Mesothelial cell of epicardium (in vitro differentiated cells): ENCODE data around the gene LAMC2. TPM values are rescaled to one million over a fixed set of nuclear protein-coding genes. Genes with fewer than 3 reads are reported as not detected.
A peak's percentile ranks its signal among the peaks of the same experiment; 100 is the strongest.

Experiments used
- DNase-seq, 2 experiments: peaks; one replicate each; pipeline ENCODE4 v3.0.0; 2021; ENCODE audit warnings: low spot score in 2 of 2; ENCODE audit not compliant: unreplicated experiment in 2 of 2
- H3K27ac Mint-ChIP-seq: 2 replicates; pipeline ENCODE4 v1.8.0; 2021; ENCODE audit warnings: mixed read lengths
- H3K27me3 Mint-ChIP-seq: 2 replicates; pipeline ENCODE4 v1.8.0; 2021; ENCODE audit warnings: low read depth, mixed read lengths
- H3K36me3 Mint-ChIP-seq: 2 replicates; pipeline ENCODE4 v1.8.0; 2021; ENCODE audit warnings: mixed read lengths
- H3K4me1 Mint-ChIP-seq: 2 replicates; pipeline ENCODE4 v1.8.0; 2021; ENCODE audit warnings: mixed read lengths
- H3K4me3 Mint-ChIP-seq: 2 replicates; pipeline ENCODE4 v1.8.0; 2021; ENCODE audit warnings: mild to moderate bottlenecking, moderate library complexity, mixed read lengths
- H3K9me3 Mint-ChIP-seq: 2 replicates; pipeline ENCODE4 v1.8.0; 2021; ENCODE audit warnings: mixed read lengths
- total RNA-seq: library from RNA; stranded (reverse); gene quantifications from 3 replicates; pipeline ENCODE4 v1.2.1, GENCODE V29; 2021
- TF ChIP-seq, protein P1 (sequence below): fragments of 200-600 bp; sonication (generic); IDR thresholded peaks from one replicate; pipeline ENCODE4 v1.5.0; 2021; ENCODE audit warnings: antibody characterized with exemption; ENCODE audit not compliant: unreplicated experiment

Gene LAMC2
- total RNA-seq, 1 donor from 2014 or later, result 10.4 TPM

DNA sequence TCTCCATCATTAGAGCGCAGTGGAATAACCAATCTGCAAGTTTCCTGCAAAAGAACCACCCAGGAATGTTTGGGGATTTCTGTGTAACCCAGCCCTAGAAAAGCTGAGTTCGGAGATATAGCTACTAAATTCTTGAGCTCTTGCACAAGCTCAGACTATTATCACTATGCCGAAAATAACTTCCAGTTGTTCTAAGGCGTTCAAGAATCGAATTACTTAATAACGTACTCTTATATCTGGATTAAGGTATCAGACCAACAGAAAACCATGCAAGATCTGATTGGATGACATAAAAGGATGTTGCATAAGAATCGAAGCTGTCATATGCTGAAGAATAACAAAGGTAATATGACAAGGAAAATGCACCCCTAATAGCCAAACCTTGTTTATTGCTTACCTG lies 7.5 kb upstream of the LAMC2 start:
- peaks cover 16% of the 10 kb centered on the region for H3K4me1 Mint-ChIP-seq
- H3K9me3 Mint-ChIP-seq, result peaks cover 4% of the 10 kb centered on the region
- TF ChIP-seq, protein P1, sequence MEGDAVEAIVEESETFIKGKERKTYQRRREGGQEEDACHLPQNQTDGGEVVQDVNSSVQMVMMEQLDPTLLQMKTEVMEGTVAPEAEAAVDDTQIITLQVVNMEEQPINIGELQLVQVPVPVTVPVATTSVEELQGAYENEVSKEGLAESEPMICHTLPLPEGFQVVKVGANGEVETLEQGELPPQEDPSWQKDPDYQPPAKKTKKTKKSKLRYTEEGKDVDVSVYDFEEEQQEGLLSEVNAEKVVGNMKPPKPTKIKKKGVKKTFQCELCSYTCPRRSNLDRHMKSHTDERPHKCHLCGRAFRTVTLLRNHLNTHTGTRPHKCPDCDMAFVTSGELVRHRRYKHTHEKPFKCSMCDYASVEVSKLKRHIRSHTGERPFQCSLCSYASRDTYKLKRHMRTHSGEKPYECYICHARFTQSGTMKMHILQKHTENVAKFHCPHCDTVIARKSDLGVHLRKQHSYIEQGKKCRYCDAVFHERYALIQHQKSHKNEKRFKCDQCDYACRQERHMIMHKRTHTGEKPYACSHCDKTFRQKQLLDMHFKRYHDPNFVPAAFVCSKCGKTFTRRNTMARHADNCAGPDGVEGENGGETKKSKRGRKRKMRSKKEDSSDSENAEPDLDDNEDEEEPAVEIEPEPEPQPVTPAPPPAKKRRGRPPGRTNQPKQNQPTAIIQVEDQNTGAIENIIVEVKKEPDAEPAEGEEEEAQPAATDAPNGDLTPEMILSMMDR, result no peak
- no peaks in the 10 kb centered on the region for H3K36me3 Mint-ChIP-seq
- no peak overlapping the region for H3K4me3 Mint-ChIP-seq
- no peak overlapping the region for H3K27ac Mint-ChIP-seq
- no peaks in the 10 kb centered on the region for H3K27me3 Mint-ChIP-seq
- DNase-seq, result no peak

DNA sequence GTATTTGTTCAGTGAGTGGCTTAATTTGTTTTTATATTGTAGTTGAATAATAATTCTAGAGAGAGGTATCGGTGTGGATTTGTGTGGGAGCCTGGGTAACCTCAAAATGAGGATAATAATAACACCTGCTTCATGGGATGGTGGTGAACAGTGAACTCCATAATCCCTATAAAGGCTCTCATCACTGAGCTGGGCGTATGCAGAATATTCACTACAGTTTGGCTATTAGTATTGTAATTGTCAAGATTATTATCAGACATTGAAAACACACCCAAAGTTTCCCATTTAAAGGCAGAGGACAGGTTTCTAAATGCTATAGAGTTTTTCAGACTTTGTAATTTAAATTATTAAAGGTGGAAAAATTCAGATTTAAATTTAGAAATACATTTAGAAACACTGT lies 7.0 kb upstream of the LAMC2 start:
- H3K36me3 Mint-ChIP-seq, result no peaks in the 10 kb centered on the region
- H3K27ac Mint-ChIP-seq, result no peak overlapping the region
- H3K4me1 Mint-ChIP-seq, result peaks cover 16% of the 10 kb centered on the region
- H3K27me3 Mint-ChIP-seq, result no peaks in the 10 kb centered on the region
- DNase-seq, result no peak
- TF ChIP-seq, protein P1, result no peak
- H3K9me3 Mint-ChIP-seq, result peaks cover 4% of the 10 kb centered on the region
- H3K4me3 Mint-ChIP-seq, result no peak overlapping the region

DNA sequence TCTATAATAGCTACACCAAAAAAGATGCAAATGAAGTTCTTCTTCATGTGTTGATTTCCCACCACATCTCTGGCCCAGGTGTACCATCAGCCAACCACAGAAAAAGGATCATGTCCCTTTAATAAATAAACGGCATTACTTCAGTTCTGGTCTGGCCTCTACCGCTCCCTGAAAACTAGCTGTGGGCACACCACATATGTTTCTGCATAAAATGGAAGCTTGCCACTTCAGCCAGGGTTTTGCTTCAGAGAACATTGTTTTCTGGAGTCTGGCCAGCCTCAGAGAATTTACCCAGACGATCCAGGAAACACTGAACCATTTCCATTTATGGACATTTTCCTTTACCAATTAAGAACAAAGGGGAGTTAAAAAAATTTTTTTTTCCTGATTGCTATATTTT lies 5.8 kb upstream of the LAMC2 start:
- H3K4me3 Mint-ChIP-seq, result no peak overlapping the region
- no peaks in the 10 kb centered on the region for H3K27me3 Mint-ChIP-seq
- peak overlapping the region; percentile 87 for H3K27ac Mint-ChIP-seq
- peaks cover 16% of the 10 kb centered on the region for H3K4me1 Mint-ChIP-seq
- H3K9me3 Mint-ChIP-seq, result no peaks in the 10 kb centered on the region
- TF ChIP-seq, protein P1, result no peak
- no peak for DNase-seq
- H3K36me3 Mint-ChIP-seq, result no peaks in the 10 kb centered on the region

DNA sequence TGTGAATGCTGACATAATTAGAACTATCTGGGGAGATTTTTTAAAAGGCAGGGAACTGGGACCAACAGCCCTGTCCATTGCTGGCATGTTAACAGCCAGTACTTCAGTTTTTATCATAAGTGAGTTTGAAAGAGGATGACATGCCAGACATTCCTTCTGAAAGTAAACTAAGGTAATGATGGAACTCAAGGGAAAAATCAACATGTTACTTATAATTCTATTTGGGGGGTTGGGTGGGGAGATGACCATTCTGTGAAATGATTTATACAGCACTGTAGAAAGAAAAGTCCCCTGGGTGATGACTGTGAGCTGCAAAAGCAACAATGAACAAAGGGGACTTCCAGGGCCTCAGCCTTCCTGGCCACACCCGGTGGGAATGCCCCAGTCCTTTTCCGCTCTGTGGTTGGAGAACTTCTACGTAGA lies 5.4 kb upstream of the LAMC2 start:
- no peaks in the 10 kb centered on the region for H3K36me3 Mint-ChIP-seq
- no peaks in the 10 kb centered on the region for H3K27me3 Mint-ChIP-seq
- H3K4me3 Mint-ChIP-seq, result no peak overlapping the region
- TF ChIP-seq, protein P1, result no peak
- no peaks in the 10 kb centered on the region for H3K9me3 Mint-ChIP-seq
- H3K4me1 Mint-ChIP-seq, result peaks cover 16% of the 10 kb centered on the region
- peak overlapping the region; percentile 87 for H3K27ac Mint-ChIP-seq
- no peak for DNase-seq

DNA sequence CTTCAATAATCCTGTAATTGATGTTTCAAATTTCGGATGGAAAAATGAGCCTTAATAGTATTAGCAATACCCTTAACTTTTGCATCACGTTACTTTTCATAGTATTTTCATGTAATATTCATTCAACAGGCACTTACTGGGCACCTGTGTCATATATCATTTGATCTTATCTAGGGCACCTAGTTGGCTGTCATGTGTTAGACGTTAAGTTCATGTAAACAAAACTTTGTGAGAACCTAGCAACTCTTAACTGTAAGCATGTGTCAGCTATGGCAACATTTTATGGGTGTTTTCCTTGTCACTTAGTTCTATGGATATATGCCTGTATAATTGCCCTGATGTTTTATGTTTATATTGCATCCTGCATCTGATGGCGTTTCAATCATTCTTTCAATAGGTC lies 777 bp downstream of the LAMC2 start:
- no peak for DNase-seq
- Mint-ChIP-seq H3K4me3 (peak overlapping the region; percentile 83), H3K36me3 (no peaks in the 10 kb centered on the region), H3K9me3 (no peaks in the 10 kb centered on the region), H3K27me3 (peaks cover 7% of the 10 kb centered on the region), H3K4me1 (peaks cover 8% of the 10 kb centered on the region), H3K27ac (peak overlapping the region; percentile 95)
- TF ChIP-seq, protein P1, result no peak

DNA sequence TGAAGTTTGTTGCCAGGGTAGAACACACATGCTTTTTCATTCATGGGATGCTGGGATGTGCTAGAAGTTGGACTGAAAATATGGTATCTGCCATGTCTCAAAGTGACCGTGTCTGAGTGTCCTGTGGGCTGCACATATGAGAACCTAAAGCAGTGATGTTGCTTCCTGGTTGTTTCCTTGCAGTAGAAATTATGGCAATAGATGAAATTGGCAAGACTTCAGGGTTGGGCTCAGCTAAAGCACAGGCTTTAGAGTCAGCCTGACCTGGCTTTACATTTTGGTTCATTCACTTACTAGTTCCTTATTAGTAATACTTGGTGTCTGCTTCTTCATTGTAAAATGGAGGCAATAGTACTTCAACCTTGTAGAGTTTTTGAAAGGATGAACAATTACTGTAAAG lies 2.2 kb downstream of the LAMC2 start:
- no peaks in the 10 kb centered on the region for H3K9me3 Mint-ChIP-seq
- H3K36me3 Mint-ChIP-seq, result no peaks in the 10 kb centered on the region
- peaks cover 7% of the 10 kb centered on the region for H3K27me3 Mint-ChIP-seq
- TF ChIP-seq, protein P1, result no peak
- no peak overlapping the region for H3K4me3 Mint-ChIP-seq
- H3K4me1 Mint-ChIP-seq, result peaks cover 8% of the 10 kb centered on the region
- H3K27ac Mint-ChIP-seq, result no peak overlapping the region
- no peak for DNase-seq
